Measurements from ENCODE around the gene CTNNAL1. TPM values are rescaled to one million over a fixed set of nuclear protein-coding genes. Genes with fewer than 3 reads are reported as not detected.

CTNNAL1 gene
- total RNA-seq, 4 donors from 2014 or later = 66.3 to 111 (median 83.1) TPM

DNA sequence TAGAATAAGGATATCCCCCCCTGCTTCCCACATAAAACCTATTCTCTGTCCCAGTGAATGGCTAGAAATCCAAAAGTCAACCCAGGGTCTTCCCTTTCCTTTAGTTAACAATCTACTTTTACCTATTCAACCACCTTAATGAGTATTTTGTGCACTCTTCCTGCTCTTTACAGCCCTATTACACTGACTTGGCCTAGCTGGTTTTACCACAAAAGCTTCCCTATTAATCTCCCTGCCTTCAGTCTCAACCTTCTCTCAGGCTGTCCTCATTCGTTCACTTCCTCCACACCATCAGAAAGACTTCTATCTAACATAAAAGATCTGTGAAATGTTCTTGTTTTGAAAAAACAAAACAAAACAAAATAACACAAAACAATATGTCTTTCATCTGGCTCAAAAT, 16.2 kb downstream of the CTNNAL1 start:
- H3K4me1 ChIP-seq = peaks cover 0 to 15% (median 0%) of the 10 kb centered on the region in 3 donors
- peaks cover 0 to 7% of the 10 kb centered on the region in 2 donors for H3K36me3 ChIP-seq
- no peak overlapping the region for H3K4me3 ChIP-seq
- no peak for ATAC-seq
- H3K27me3 ChIP-seq = no peaks in the 10 kb centered on the region
- peak overlapping the region in 1 of 4 donors; percentile 33 for H3K27ac ChIP-seq
- no peaks in the 10 kb centered on the region for H3K9me3 ChIP-seq
- TF ChIP-seq, protein P1, sequence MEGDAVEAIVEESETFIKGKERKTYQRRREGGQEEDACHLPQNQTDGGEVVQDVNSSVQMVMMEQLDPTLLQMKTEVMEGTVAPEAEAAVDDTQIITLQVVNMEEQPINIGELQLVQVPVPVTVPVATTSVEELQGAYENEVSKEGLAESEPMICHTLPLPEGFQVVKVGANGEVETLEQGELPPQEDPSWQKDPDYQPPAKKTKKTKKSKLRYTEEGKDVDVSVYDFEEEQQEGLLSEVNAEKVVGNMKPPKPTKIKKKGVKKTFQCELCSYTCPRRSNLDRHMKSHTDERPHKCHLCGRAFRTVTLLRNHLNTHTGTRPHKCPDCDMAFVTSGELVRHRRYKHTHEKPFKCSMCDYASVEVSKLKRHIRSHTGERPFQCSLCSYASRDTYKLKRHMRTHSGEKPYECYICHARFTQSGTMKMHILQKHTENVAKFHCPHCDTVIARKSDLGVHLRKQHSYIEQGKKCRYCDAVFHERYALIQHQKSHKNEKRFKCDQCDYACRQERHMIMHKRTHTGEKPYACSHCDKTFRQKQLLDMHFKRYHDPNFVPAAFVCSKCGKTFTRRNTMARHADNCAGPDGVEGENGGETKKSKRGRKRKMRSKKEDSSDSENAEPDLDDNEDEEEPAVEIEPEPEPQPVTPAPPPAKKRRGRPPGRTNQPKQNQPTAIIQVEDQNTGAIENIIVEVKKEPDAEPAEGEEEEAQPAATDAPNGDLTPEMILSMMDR (IDR thresholded peaks at IDR 0.05) = no peak
- TF ChIP-seq POLR2A (IDR thresholded peaks at IDR 0.05) (no peak), EP300 (IDR thresholded peaks at IDR 0.05) (no peak), POLR2AphosphoS5 (IDR thresholded peaks at IDR 0.05) (no peak)
- WGBS, 2 donors (ENCODE audit: low coverage in 1 of 2) = 77% methylated on average over 1 of the region's 1 CpG; no CpG with 5 or more reads in 1 of the 2 donors

DNA sequence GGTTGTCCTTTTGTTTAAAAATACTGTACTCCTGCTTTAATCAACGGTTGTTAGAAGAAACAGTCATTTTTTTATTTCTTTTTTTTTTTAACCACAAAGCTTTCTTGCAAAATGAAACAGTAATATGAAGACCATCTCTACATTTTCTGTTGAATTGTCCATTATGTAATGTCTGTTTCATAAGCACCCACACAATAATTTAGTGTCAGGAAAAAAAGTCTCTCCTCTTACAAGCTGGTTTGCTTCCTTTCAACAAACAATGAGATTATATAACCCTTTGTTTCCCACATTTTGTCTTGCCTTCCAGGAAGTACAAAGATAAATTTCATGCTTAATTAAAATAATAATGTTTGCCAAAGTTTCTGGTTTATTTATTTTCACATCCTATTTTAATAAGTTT, 16.7 kb downstream of the CTNNAL1 start:
- H3K36me3 ChIP-seq = peaks cover 0 to 10% of the 10 kb centered on the region in 2 donors
- no peaks in the 10 kb centered on the region for H3K27me3 ChIP-seq
- no peak for ATAC-seq
- no peak overlapping the region for H3K27ac ChIP-seq
- TF ChIP-seq EP300 (IDR thresholded peaks at IDR 0.05) = no peak
- no peak for TF ChIP-seq POLR2A (IDR thresholded peaks at IDR 0.05)
- no peaks in the 10 kb centered on the region for H3K9me3 ChIP-seq
- no peak overlapping the region for H3K4me3 ChIP-seq
- peaks cover 0 to 15% (median 0%) of the 10 kb centered on the region in 3 donors for H3K4me1 ChIP-seq
- WGBS, 2 donors (ENCODE audit: low coverage in 1 of 2) = 20 to 24% methylated on average over 1 of the region's 1 CpG

DNA sequence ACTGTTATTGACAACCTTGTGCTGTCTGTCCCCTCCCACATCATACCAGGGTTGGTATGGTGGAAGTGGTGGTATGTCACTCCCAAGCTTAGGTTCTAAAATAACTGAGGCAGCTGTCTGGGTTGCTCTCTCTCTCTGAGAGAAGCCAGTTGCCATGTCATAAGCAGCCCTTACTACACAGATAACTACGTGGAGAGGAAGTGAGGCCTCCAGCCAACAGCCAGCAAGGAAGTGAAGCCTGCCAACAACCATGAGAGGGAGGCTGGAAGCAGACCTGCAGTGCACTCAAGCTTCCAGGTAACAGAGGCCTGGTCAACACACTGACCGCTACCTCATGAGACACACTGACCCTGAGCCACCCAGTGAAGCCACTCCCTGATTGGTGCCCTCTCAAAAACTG, 18.6 kb downstream of the CTNNAL1 start:
- Histone ChIP-seq H3K4me1 (peaks cover 0 to 15% (median 0%) of the 10 kb centered on the region in 3 donors), H3K27me3 (no peaks in the 10 kb centered on the region), H3K4me3 (no peak overlapping the region), H3K36me3 (peaks cover 0 to 29% of the 10 kb centered on the region in 2 donors), H3K9me3 (no peaks in the 10 kb centered on the region), H3K27ac (peak overlapping the region in 1 of 4 donors; percentile 7)
- TF ChIP-seq, protein P1 (IDR thresholded peaks at IDR 0.05) = no peak
- TF ChIP-seq POLR2A (IDR thresholded peaks at IDR 0.05) (no peak), POLR2AphosphoS5 (IDR thresholded peaks at IDR 0.05) (no peak), EP300 (IDR thresholded peaks at IDR 0.05) (no peak)
- ATAC-seq = peak; percentile 66
- 71% methylated on average over 1 of the region's 2 CpGs; no CpG with 5 or more reads in 1 of the 2 donors for WGBS, 2 donors (ENCODE audit: low coverage in 1 of 2)

DNA sequence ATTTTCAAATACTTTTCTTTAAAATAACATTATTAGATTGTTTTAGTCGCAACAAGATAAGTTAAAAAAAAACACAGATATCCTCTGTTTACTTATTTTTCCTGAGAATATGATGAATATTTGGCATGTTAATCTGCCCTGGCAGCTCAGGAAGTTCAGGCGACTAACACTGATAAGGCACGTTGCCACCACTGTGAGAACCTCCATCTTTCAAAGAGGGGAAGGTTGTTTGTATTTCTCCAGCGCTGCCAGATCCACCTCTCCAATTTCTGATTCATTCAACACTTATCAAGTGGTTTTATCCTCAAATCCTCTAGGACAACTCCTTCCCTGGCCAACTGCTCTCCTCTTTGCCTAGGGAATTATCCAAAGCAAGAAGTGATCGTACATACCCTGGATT, 21.8 kb downstream of the CTNNAL1 start:
- peaks cover 0 to 41% of the 10 kb centered on the region in 2 donors for H3K36me3 ChIP-seq
- no peaks in the 10 kb centered on the region for H3K9me3 ChIP-seq
- no peak for ATAC-seq
- H3K27me3 ChIP-seq = no peaks in the 10 kb centered on the region
- H3K27ac ChIP-seq = no peak overlapping the region
- no peak overlapping the region for H3K4me3 ChIP-seq
- WGBS, 2 donors (ENCODE audit: low coverage in 1 of 2) = 37 to 61% methylated on average over 5 of the region's 5 CpGs
- TF ChIP-seq POLR2AphosphoS5 (IDR thresholded peaks at IDR 0.05) (no peak), POLR2A (IDR thresholded peaks at IDR 0.05) (no peak), EP300 (IDR thresholded peaks at IDR 0.05) (no peak)
- TF ChIP-seq, protein P1 (IDR thresholded peaks at IDR 0.05) = no peak
- peaks cover 0 to 8% (median 0%) of the 10 kb centered on the region in 3 donors for H3K4me1 ChIP-seq

DNA sequence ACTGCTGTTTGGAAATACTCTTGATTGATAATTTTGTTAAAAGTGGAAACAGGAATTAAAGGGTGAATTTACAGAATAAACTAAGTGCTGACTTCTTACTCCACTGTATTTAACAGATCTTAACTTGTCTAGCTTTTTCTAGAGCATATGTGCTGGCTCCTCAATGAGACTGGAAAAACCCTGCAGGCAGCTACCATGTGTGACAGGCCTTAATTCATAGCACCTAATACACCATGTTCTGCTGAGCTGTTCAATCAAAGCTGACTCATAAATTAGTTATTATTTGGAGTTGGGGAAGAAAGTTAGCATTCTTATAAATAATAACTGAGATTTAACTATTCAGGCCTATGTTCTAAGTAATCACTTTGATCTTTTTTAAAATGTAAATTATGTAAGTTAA, 29.4 kb downstream of the CTNNAL1 start:
- TF ChIP-seq, protein P1 (IDR thresholded peaks at IDR 0.05) = no peak
- no peak for TF ChIP-seq EP300 (IDR thresholded peaks at IDR 0.05)
- no peak for TF ChIP-seq POLR2A (IDR thresholded peaks at IDR 0.05)
- TF ChIP-seq POLR2AphosphoS5 (IDR thresholded peaks at IDR 0.05) = no peak
- no peak for ATAC-seq
- Histone ChIP-seq H3K27me3 (no peaks in the 10 kb centered on the region), H3K4me1 (peaks cover 0 to 3% (median 0%) of the 10 kb centered on the region in 3 donors), H3K27ac (no peak overlapping the region), H3K36me3 (peaks cover 0 to 60% of the 10 kb centered on the region in 2 donors), H3K4me3 (no peak overlapping the region), H3K9me3 (no peaks in the 10 kb centered on the region)
